H1 (cell line): ENCODE results near the gene MROH7. TPM values are rescaled to one million over a fixed set of nuclear protein-coding genes. Genes with fewer than 3 reads are reported as not detected.
A peak's percentile ranks its signal among the peaks of the same experiment; 100 is the strongest.

ENCODE experiments used
- CTCF ChIA-PET: fragments of 300-600 bp; sonication (Branson Sonifier 250); formaldehyde crosslinking; loops from one replicate; lab custom pipeline; 2021; ENCODE audit not compliant: partially characterized antibody; lab: Charles Lee
- POLR2A ChIA-PET: fragments of 300-600 bp; sonication (Branson Sonifier 250); formaldehyde crosslinking; loops from one replicate; lab custom pipeline; 2021; ENCODE audit warnings: inconsistent platforms; ENCODE audit not compliant: partially characterized antibody; lab: Charles Lee
- DNase-seq, 2 experiments: peaks; one replicate each; pipeline versions ENCODE4 v3.0.0 to v3.0.0-alpha.2; 2010 to 2022; ENCODE audit warnings: low spot score in 2 of 2, low read depth in 1 of 2, mixed read lengths in 1 of 2
- FAIRE-seq: peaks from 2 replicates; lab custom pipeline; 2011; peaks lifted over from hg19 to GRCh38; lab: Jason Lieb, UNC
- H2AFZ ChIP-seq: 2 replicates; pipeline ENCODE4 v1.8.1; 2012; ENCODE audit warnings: low read length, inconsistent platforms
- H2AK5ac ChIP-seq: 2 replicates; pipeline ENCODE4 v1.6.1; 2013; ENCODE audit warnings: low read depth, low read length
- H2BK120ac ChIP-seq: replicated peaks from 2 replicates; pipeline ENCODE3; 2013; ENCODE audit warnings: low read depth, low read length, inconsistent platforms
- H2BK12ac ChIP-seq: 2 replicates; pipeline ENCODE4 v1.6.1; 2013; ENCODE audit warnings: low read depth, low read length
- H2BK15ac ChIP-seq: 2 replicates; pipeline ENCODE4 v1.6.1; 2013; ENCODE audit warnings: low read length
- H2BK20ac ChIP-seq: 2 replicates; pipeline ENCODE4 v1.6.1; 2013; ENCODE audit warnings: low read length
- H2BK5ac ChIP-seq: 2 replicates; pipeline ENCODE4 v1.6.1; 2013; ENCODE audit warnings: low read depth, low read length
- H3K14ac ChIP-seq: 2 replicates; pipeline ENCODE4 v1.6.1; 2013; ENCODE audit warnings: inconsistent platforms; ENCODE audit not compliant: insufficient read length
- H3K18ac ChIP-seq: 2 replicates; pipeline ENCODE4 v1.6.1; 2013; ENCODE audit warnings: low read length; ENCODE audit errors: extremely low read depth
- H3K23ac ChIP-seq: 2 replicates; pipeline ENCODE4 v1.6.1; 2013; ENCODE audit warnings: inconsistent platforms; ENCODE audit not compliant: insufficient read length
- H3K23me2 ChIP-seq: 2 replicates; pipeline ENCODE4 v1.6.1; 2013; ENCODE audit warnings: low read depth, low read length
- H3K27ac ChIP-seq: 2 replicates; pipeline ENCODE4 v1.6.1; 2011; ENCODE audit warnings: low read depth, low read length, inconsistent platforms
- H3K27me3 ChIP-seq, 4 experiments: replicated peaks in 1 of 4; 1 replicate in 1 of 4; 2 replicates in 3 of 4; pipeline versions ENCODE4 v1.6.1 to v1.8.1; 2011 to 2013; ENCODE audit warnings: low read length in 3 of 4, mild to moderate bottlenecking in 3 of 4, inconsistent platforms in 2 of 4, mixed read lengths in 2 of 4, moderate library complexity in 1 of 4; ENCODE audit not compliant: control insufficient read depth in 3 of 4, insufficient read depth in 3 of 4; ENCODE audit errors: extremely low read depth in 1 of 4
- H3K36me3 ChIP-seq, 4 experiments: 2 replicates each; pipeline versions ENCODE4 v1.6.1 to v1.8.1; 2011 to 2013; ENCODE audit warnings: mild to moderate bottlenecking in 4 of 4, low read length in 3 of 4, moderate library complexity in 2 of 4, control low read depth in 1 of 4, inconsistent platforms in 1 of 4; ENCODE audit not compliant: insufficient read depth in 4 of 4, control insufficient read depth in 2 of 4
- H3K4ac ChIP-seq: replicated peaks from 2 replicates; pipeline ENCODE3; 2013; ENCODE audit warnings: low read length, low read depth, mixed read lengths, inconsistent platforms; ENCODE audit not compliant: insufficient read length
- H3K4me1 ChIP-seq, 4 experiments: replicated peaks in 1 of 4; 1 replicate in 1 of 4; 2 replicates in 3 of 4; pipeline versions ENCODE4 v1.6.1 to v1.8.1; 2011 to 2013; ENCODE audit warnings: low read length in 3 of 4, inconsistent platforms in 2 of 4, mixed read lengths in 1 of 4; ENCODE audit not compliant: insufficient read depth in 4 of 4, control insufficient read depth in 3 of 4
- H3K4me2 ChIP-seq, 2 experiments: 2 replicates each; pipeline versions ENCODE4 v1.6.1 to v1.8.1; 2011 to 2013; ENCODE audit warnings: low read depth in 2 of 2, low read length in 2 of 2, control low read depth in 1 of 2, inconsistent platforms in 1 of 2, mild to moderate bottlenecking in 1 of 2; ENCODE audit not compliant: insufficient read depth in 1 of 2
- H3K4me3 ChIP-seq, 4 experiments: fragments of 200-600, 300-600 bp in 1 of 4; sonication (generic), shearing (Covaris generic), sonication (Bioruptor Twin) in 1 of 4; 2 replicates each; pipeline versions ENCODE4 v1.5.1 to v1.8.1; 2011 to 2016; ENCODE audit warnings: low read length in 4 of 4, low read depth in 3 of 4, control low read depth in 2 of 4, inconsistent platforms in 2 of 4, mild to moderate bottlenecking in 2 of 4, mixed read lengths in 1 of 4, moderate library complexity in 1 of 4; ENCODE audit not compliant: insufficient read depth in 2 of 4; ENCODE audit errors: extremely low read depth in 1 of 4
- H3K56ac ChIP-seq: replicated peaks from 2 replicates; pipeline ENCODE3; 2013; ENCODE audit warnings: low read depth, mild to moderate bottlenecking, mixed read lengths, low read length, inconsistent platforms; ENCODE audit not compliant: insufficient read length
- H3K79me1 ChIP-seq: 2 replicates; pipeline ENCODE4 v1.6.1; 2013; ENCODE audit warnings: low read depth, low read length, control low read depth
- H3K79me2 ChIP-seq, 2 experiments: 2 replicates each; pipeline versions ENCODE4 v1.6.1 to v1.8.1; 2012 to 2013; ENCODE audit warnings: low read length in 2 of 2, mild to moderate bottlenecking in 2 of 2, inconsistent platforms in 1 of 2; ENCODE audit not compliant: insufficient read depth in 2 of 2, control insufficient read depth in 1 of 2
- H3K9ac ChIP-seq, 4 experiments: replicated peaks in 1 of 4; 1 replicate in 1 of 4; 2 replicates in 3 of 4; pipeline versions ENCODE4 v1.6.1 to v1.8.1; 2011 to 2013; ENCODE audit warnings: low read depth in 3 of 4, low read length in 3 of 4, control low read depth in 2 of 4, mild to moderate bottlenecking in 2 of 4, moderate library complexity in 2 of 4, inconsistent platforms in 1 of 4; ENCODE audit errors: extremely low read depth in 1 of 4
- H3K9me3 ChIP-seq, 2 experiments: 2 replicates each; pipeline versions ENCODE4 v1.6.1 to v1.8.1; 2012 to 2013; ENCODE audit warnings: mild to moderate bottlenecking in 2 of 2, moderate library complexity in 2 of 2, control low read depth in 1 of 2, inconsistent platforms in 1 of 2, low read depth in 1 of 2, low read length in 1 of 2, mixed read lengths in 1 of 2; ENCODE audit not compliant: insufficient read depth in 2 of 2
- H4K20me1 ChIP-seq, 2 experiments: replicated peaks in 1 of 2; 2 replicates each; pipeline versions ENCODE3 to v1.8.1; 2011 to 2013; ENCODE audit warnings: inconsistent platforms in 2 of 2, low read length in 2 of 2, mild to moderate bottlenecking in 1 of 2; ENCODE audit not compliant: insufficient read depth in 2 of 2, control insufficient read depth in 1 of 2
- H4K5ac ChIP-seq: 2 replicates; pipeline ENCODE4 v1.6.1; 2013; ENCODE audit warnings: low read length, low read depth, mixed read lengths, inconsistent platforms; ENCODE audit not compliant: insufficient read length
- H4K8ac ChIP-seq: 2 replicates; pipeline ENCODE4 v1.8.0; 2013; ENCODE audit warnings: mild to moderate bottlenecking, moderate library complexity, low read length, inconsistent platforms; ENCODE audit not compliant: insufficient read depth; ENCODE audit errors: extremely low read depth
- H4K91ac ChIP-seq: replicated peaks from 2 replicates; pipeline ENCODE3; 2013; ENCODE audit warnings: low read length, mixed read lengths, inconsistent platforms; ENCODE audit not compliant: insufficient read length
- ATF3 ChIP-seq: IDR thresholded peaks from 2 replicates; pipeline ENCODE4 v1.6.1; 2011; ENCODE audit warnings: low read depth, mild to moderate bottlenecking, low read length; ENCODE audit not compliant: insufficient read depth
- BCL11A ChIP-seq, 2 experiments: IDR thresholded peaks; one replicate each; pipeline ENCODE4 v1.6.1; 2011; ENCODE audit warnings: low read depth in 2 of 2, low read length in 2 of 2, mild to moderate bottlenecking in 2 of 2
- CBX8 ChIP-seq: fragments of 300-800, 300-1000 bp; sonication (generic); IDR thresholded peaks from 2 replicates; pipeline ENCODE4 v1.7.1; 2016; ENCODE audit warnings: low read depth, low read length, borderline replicate concordance
- CEBPB ChIP-seq: IDR thresholded peaks from 2 replicates; pipeline ENCODE4 v1.6.1; 2012; ENCODE audit warnings: low read depth, low read length
- E2F6 ChIP-seq: IDR thresholded peaks from 2 replicates; pipeline ENCODE4 v1.6.1; 2012; ENCODE audit warnings: inconsistent platforms
- KDM1A ChIP-seq: fragments of 200-600, 300-600 bp; sonication (generic); IDR thresholded peaks from 2 replicates; pipeline ENCODE4 v1.7.1; 2016; ENCODE audit warnings: mild to moderate bottlenecking, low read length, borderline replicate concordance
- POU5F1 ChIP-seq: IDR thresholded peaks from 2 replicates; pipeline ENCODE4 v1.6.1; 2011; ENCODE audit warnings: low read depth, mild to moderate bottlenecking, low read length, moderate library complexity
- SIRT6 ChIP-seq: IDR thresholded peaks from one replicate; pipeline ENCODE4 v1.7.1; 2012; ENCODE audit warnings: low read length, inconsistent platforms
- SIX5 ChIP-seq: IDR thresholded peaks from 2 replicates; pipeline ENCODE4 v1.6.1; 2011; ENCODE audit warnings: mild to moderate bottlenecking, low read depth, low read length
- SP2 ChIP-seq: IDR thresholded peaks from 2 replicates; pipeline ENCODE4 v1.6.1; 2012; ENCODE audit warnings: mild to moderate bottlenecking, low read length, inconsistent platforms
- SP4 ChIP-seq: IDR thresholded peaks from 2 replicates; pipeline ENCODE4 v1.6.1; 2012; ENCODE audit warnings: low read length, inconsistent platforms
- TBP ChIP-seq: IDR thresholded peaks from 2 replicates; pipeline ENCODE4 v1.6.1; 2011; ENCODE audit warnings: low read depth, low read length, improper control_type of control experiment
- TCF12 ChIP-seq: IDR thresholded peaks from 2 replicates; pipeline ENCODE4 v1.6.1; 2011; ENCODE audit warnings: low read depth, mild to moderate bottlenecking, low read length
- YY1 ChIP-seq: IDR thresholded peaks from 2 replicates; pipeline ENCODE4 v1.6.1; 2011; ENCODE audit warnings: low read depth, mild to moderate bottlenecking, low read length
- WGBS, 2 experiments: shearing (Covaris generic) in 1 of 2; methylation state at CpG; one replicate each; pipeline versions ENCODE4 v1.1.6 to v1.1.7; 2013 to 2015; ENCODE audit warnings: low lambda C conversion rate in 2 of 2, mixed read lengths in 2 of 2, inconsistent platforms in 1 of 2, low coverage in 1 of 2, missing lambda C conversion rate in 1 of 2; ENCODE audit not compliant: insufficient replicate concordance in 2 of 2, insufficient coverage in 1 of 2, insufficient read length in 1 of 2; ENCODE audit errors: extremely low coverage in 1 of 2, missing lambda C conversion rate in 1 of 2; 5-methylcytosine and 5-hydroxymethylcytosine counted together
- polyA plus RNA-seq, 7 experiments: library from polyadenylated mRNA; depleted of rRNA in 3 of 7; stranded (reverse) in 5 of 7; unstranded in 2 of 7; fragments of >200 nt in 5 of 7; fragments of 200-250 nt in 2 of 7; gene quantifications; 1 replicate in 5 of 7; 2 replicates in 1 of 7; 4 replicates in 1 of 7; pipeline versions ENCODE4 v1.2.1 to v1.2.3, GENCODE V29; 2011 to 2013; ENCODE audit warnings: missing spikeins in 2 of 7, mixed read lengths in 2 of 7
- total RNA-seq: library from RNA; stranded (reverse); fragmentation: NEBNext Ultra II Directional; extraction: Animal tissue kit (Norgen Biotek cat#: 25700); gene quantifications from 2 replicates; pipeline ENCODE4 v1.2.1, GENCODE V29; 2021

The MROH7 gene
- total and polyA plus RNA-seq, 2 of the 8 experiments (the other 6 are each of a cell fraction or from before 2014, with no cell fraction given), result 0.07 to 0.20 TPM

GRCh38 chr1:54595956-54596498 is 45.6 kb upstream of the MROH7 start:
- H3K9ac ChIP-seq, result peak overlapping the region in 1 of 4 experiments; percentile 31; a peak in 1 of 7 replicates
- CTCF ChIA-PET, result interaction anchor here (1.1 to 1.6 kb wide), 5 partner anchors 16 to 222 kb away, joined by 3 to 6 read pairs (median 3); no protein-coding TSS in a partner anchor
- no peak overlapping the region for H2AK5ac ChIP-seq
- H3K79me1 ChIP-seq, result no peaks in the 10 kb centered on the region
- peaks cover 0 to 3% of the 10 kb centered on the region in 2 experiments for H4K20me1 ChIP-seq
- H3K27ac ChIP-seq, result no peak overlapping the region
- no peak overlapping the region for H3K18ac ChIP-seq
- no peak overlapping the region; the same call in 1 of the 2 replicates for H2BK5ac ChIP-seq
- 81% methylated on average over 3 of the region's 3 CpGs; no CpG with 5 or more reads in 1 of the 2 experiments for WGBS, 2 experiments
- no peak overlapping the region for H2BK120ac ChIP-seq
- no peak overlapping the region for H2BK15ac ChIP-seq
- no peak overlapping the region for H2AFZ ChIP-seq
- H2BK12ac ChIP-seq, result no peak overlapping the region
- no peak overlapping the region; the same call in 1 of the 2 replicates for H4K8ac ChIP-seq
- H3K23me2 ChIP-seq, result no peaks in the 10 kb centered on the region
- H3K4me1 ChIP-seq, result no peaks in the 10 kb centered on the region; a peak in 3 of 7 replicates
- no peak overlapping the region for H3K56ac ChIP-seq
- H3K36me3 ChIP-seq, result no peaks in the 10 kb centered on the region
- H3K23ac ChIP-seq, result no peak overlapping the region
- H4K91ac ChIP-seq, result no peak overlapping the region
- DNase-seq, result no peak
- no peak for FAIRE-seq
- POLR2A ChIA-PET, result interaction anchor here (0.6 kb wide), 1 partner anchor 13 kb away, joined by 3 read pairs; no protein-coding TSS in a partner anchor
- no peaks in the 10 kb centered on the region for H3K27me3 ChIP-seq
- no peaks in the 10 kb centered on the region for H3K79me2 ChIP-seq
- no peaks in the 10 kb centered on the region for H3K9me3 ChIP-seq
- no peak overlapping the region for H3K4me2 ChIP-seq
- H3K14ac ChIP-seq, result no peak overlapping the region
- H4K5ac ChIP-seq, result no peak overlapping the region
- no peak overlapping the region for H3K4me3 ChIP-seq
- H3K4ac ChIP-seq, result no peak overlapping the region
- no peak overlapping the region for H2BK20ac ChIP-seq
- no peak for TF ChIP-seq TBP
- TF ChIP-seq E2F6, result no peak
- TF ChIP-seq SP2, result no peak
- TF ChIP-seq ATF3, result no peak
- no peak for TF ChIP-seq POU5F1
- TF ChIP-seq YY1, result no peak
- no peak for TF ChIP-seq SP4
- TF ChIP-seq BCL11A (IDR thresholded peaks at IDR 0.05; ENCODE audit: low read depth in 2 of 2, low read length in 2 of 2), result no peak
- no peak for TF ChIP-seq CEBPB
- no peak for TF ChIP-seq KDM1A
- TF ChIP-seq SIRT6, result no peak
- no peak for TF ChIP-seq SIX5
- TF ChIP-seq CBX8, result no peak
- TF ChIP-seq TCF12, result no peak
